Stimulated activated CD4-positive, alpha-beta T cell treated with anti-CD3 and anti-CD28 coated beads, TNF-alpha, amount 100 ng/mL, for 48 hours (primary cell): Measurements from ENCODE around the gene NCKAP5L.
"Not testable (repeated sequence)": the region's sequence is repeated elsewhere in the genome, so short reads cannot be mapped to it uniquely, and the experiment has no call there.

Source experiments
- DNase-seq, 3 donors: peaks; one replicate each; pipeline ENCODE4 v3.0.0-alpha.2; 2020; ENCODE audit warnings: low read depth in 3 of 3

The NCKAP5L gene

DNA sequence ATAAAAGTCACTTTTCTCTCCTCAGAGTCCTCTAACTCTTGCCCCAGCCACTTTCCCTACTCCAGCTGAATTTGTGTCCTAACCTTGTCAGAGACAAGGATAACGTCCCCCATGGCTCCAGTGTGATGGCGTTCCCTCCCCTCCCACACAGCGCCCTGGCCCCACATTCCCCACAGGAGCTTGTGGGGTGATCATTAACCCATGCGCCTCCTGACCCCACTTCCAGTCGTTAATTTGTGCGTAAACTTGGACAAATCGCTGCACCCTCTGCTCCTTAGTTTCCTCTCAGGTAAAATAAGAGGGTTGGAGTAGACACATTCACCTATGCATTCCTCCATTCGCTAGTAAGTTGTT is 37.5 kb upstream of the NCKAP5L start:
- DNase-seq = no peak

DNA sequence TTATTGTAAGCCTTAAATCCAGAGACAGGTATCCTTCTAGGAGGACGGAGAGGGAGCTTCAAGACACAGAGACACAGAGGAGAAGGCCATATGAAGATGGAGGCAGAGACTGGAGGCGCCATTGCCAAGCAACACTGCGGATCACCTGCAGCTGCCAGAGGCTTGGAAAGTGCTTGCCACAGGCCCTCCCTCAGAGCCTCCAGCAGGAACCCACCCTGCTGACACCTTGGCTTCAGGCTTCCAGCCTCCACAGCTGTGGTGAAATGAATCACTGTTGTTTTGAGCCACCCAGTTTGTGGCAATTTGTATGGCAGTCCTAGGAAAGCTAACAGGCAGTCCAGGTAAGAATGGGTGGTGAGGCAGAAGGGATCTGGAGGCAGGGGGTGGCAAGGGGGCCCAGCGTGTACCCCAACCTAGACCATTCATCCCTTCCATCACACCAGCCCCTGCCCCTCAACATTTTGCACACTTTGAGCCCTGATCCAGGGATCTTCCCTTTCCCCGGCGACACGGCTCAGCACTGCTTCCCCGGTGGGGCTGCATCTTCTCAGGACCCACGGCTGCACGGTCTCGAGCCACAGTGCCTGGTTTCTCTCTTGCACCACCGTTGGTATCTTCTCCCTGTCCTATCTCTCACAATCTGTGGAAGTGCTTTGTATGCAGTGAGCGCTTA is 37.0 kb upstream of the NCKAP5L start:
- no peak for DNase-seq

DNA sequence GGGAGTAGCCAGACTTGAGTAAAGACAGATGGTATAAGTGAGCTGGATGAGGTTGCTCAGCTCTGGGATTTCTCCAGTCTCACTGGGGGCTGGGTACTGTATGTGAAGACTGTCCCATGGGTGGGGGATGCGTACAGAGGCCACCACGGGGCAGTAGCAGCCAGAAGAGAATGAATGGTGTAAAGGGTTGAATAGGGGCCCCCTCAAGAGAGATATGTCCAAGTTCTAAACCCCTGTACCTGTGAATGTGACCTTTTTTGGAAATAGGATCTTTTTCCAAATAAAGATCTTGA is 36.5 kb upstream of the NCKAP5L start:
- DNase-seq = no peak

DNA sequence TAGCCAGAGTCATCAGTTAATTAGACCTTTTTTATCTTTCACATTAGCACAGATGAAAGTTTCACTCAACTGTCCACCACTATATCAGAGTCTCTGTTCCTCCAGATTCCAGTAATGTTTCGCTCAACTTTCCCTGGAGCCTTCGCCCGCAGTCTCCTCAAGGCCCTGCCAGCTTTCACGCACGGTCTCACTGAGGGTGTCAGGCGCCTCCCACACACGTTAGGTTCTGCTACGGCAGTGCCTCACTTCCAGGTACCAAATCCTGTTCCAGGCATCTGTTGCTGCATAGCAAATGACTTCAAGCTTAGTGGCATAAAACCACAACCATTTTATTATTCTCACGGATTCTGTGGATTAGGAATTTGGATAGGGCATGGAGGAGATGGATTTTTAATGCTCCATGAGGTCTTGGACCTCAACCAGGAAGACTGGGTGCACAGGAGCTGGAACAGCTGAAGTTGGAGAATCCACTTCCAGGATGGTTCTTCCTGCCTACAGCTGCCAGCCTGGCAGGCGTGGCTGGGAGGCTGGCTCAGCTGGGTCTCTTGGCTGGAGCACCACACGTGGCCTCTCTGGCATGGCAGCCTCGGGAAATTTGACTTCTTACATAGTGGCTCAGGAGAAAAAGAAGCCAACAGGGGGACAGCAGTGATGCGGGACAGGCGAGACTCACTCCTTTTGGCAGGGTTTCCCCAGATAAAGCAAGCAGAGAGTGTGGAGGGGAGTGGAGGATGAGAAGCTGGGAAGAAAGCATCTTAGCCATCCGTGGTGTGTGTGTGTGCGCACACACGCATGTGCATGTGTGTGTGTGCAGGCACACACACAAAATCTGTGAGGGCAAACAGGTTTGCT is 36.0 kb upstream of the NCKAP5L start:
- no peak for DNase-seq

DNA sequence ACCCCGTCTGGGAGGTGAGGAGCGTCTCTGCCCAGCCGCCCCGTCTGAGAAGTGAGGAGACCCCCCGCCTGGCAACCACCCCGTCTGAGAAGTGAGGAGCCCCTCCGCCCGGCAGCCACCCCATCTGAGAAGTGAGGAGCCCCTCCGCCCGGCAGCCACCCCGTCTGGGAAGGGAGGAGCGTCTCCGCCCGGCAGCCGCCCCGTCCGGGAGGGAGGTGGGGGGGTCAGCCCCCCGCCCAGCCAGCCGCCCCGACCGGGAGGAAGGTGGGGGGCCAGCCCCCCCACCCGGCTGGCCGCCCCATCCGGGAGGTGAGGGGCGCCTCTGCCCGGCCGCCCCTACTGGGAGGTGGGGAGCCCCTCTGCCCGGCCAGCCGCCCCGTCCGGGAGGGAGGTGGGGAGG is 32.7 kb upstream of the NCKAP5L start:
- not testable (repeated sequence) for DNase-seq

DNA sequence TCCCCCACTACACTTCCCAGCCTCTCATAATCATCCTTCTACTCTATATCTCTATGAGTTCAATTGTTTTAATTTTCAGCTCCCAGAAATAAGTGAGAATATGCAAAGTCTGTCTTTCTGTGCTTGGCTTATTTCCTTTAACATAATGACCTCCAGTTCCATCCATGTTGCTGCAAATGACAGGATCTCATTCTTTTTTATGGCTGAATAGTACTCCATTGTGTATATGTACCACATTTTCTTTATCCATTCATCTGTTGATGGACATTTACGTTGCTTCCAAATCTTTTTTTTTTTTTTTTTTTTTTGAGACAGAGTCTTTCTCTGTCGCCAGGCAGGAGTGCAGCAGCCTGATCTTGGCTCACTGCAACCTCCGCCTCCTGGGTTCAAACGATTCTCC is 27.7 kb upstream of the NCKAP5L start:
- DNase-seq = not testable (repeated sequence)

DNA sequence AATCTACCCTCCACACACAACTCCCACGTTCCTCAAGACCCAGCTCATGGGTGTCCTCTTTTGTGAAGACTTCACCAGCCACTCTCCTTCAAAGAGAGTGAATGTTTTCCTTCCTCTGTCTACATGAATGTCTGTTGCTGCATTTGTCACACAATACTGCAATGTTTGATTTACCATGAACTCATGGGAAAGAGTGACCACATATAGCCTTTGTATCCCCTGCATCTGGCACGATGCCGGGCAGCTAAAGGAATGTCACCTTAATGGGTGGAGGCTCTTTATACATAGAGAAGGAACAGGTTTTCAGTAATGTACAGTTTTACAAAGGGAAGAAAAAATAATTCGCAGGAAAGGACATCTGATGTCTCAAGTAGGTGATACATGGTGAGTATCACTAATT is 26.8 kb upstream of the NCKAP5L start:
- no peak for DNase-seq

DNA sequence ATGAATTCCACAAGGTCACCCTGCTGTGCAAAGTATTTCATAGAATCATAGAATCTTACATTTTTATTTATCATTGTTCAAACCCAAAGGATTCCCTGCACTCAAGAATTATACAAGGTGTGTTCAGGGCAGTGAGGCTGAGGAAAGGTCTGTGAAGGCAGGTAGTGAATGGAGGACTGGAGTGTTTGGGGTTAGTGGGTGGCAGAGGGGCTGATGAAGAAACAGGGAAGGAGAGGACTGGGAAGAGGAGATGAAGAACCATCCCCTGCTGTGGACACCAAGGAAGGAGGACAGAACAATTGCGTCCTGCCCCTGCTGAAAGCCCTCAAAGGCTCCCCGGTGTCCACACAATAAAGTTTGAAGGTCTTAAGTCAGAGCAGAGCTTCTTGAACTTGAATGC is 25.5 kb upstream of the NCKAP5L start:
- DNase-seq = no peak

DNA sequence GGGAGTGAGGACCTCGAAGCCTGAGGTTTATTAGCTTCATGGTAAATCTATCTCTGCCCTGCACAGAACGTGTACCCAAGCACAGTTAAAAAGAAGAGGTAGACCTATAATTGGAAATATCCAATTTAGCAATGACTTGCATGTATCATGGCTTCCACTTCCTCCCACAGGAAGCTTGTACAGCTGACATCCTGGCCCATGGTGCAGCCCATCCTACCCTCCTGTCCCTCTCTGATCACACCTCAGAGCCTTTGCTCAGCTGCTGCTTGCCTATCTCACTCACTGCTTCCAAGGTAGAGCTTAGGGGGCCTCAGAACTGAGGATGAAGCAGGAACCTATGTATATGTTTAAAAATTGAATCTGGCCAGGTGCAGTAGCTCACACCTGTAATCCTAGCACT is 18.9 kb upstream of the NCKAP5L start:
- DNase-seq = no peak

DNA sequence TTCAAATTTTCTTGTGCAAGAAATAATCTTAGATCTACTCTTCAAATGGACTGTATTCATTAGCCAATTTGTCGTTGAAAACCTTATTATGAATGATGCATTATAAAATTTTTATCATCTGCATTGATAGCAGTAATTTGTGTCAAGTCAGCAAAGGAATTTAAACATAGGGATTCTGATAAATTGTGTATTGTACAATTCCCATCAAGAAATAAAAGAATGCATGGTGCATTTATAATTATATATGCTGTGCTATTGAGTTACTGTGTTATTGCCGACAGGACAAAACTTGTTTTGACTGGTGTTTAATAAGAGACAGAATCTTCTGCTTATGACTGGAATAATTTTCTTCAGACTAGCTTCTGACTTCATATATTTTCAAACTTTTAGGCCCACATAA is 17.8 kb upstream of the NCKAP5L start:
- no peak for DNase-seq

DNA sequence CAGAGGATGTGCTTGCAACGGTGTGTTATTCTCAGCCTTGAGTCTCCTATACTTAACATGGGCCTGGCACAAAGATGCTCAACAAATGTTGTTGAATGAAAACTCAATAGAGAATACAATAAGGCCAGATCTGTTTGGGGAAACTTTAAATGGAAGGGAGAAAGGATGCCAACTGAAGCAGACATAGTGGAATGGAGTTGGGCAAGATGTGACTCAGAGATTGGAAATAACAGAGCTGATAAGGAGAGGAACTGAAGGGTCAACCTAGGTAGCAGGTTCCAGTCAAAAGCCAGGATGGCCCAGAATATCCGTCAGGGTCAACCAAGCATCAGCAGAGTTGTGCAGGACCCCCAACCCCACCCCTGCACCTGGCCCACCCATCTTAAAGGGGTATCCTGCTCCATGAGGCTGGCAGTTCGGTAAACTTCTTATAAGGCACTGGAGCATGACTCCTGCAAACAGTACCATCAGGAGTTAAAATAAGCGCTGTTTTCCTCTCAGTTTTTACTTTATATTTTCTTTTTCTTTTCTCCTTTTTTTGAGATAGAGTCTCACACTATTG is 15.7 kb upstream of the NCKAP5L start:
- DNase-seq = no peak

DNA sequence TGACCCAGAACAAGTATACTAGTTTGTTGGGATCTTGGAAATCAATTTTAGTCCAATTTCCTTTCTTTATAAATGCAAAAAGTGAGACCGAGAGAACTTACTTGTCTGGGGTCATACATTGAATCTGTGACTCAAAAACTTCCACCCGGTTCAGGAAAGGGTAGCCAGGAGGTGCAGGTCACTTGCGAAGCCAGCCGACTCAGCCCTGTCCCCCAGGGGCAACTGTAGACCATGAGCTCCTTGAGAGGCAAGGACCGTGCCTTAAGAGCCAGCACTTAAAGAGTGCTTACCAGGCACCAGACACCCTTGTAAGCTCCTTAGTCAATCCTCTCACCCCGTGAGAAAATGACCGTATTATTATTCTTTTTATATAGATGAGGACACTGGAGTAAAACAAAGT is 15.2 kb upstream of the NCKAP5L start:
- no peak for DNase-seq

DNA sequence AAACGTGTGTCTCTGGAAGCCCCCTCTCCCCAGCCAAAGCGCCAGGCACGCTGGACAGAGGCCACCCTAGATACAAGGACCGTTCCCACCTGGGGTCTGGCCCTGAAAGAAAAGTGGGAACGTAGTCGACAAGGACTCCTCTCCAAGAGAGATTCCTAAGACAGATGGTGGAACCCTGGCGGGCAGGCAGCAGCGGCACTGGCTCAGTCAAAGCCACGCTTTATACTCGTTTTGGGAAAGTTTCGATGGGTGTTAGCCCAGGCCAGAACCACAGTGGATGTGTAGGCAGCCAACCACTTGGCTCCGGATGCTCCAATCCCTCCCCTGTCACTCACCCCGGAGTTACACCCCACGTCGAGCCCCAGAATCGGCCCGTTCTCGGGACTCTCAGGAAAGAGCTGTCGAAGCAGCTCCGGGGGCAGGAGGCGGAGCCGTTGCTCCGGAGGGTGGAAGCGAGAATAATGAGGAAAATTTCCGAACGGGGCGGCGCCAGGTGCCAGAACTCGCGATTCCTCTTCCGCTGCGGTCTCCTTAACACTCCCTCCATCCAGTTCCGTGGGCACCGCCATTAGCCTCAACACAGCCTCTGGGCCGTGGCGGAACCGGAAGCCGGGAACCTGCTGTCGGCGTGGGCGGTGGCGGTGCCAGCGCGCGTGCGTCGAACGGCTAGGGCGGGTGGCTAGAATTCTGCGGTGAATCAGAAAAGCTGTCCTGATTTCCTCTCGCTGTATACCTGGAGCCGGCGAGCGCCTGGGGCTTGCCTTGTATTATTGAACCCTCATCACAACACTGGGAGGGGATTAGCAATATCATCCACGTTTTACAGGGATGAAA is 14.5 kb upstream of the NCKAP5L start, which contains the start of gene BCDIN3D:
BCDIN3D (minus strand) TSS at position 588 of the 834 bp plus-strand sequence; CDS start at position 569, 19 bp downstream.
- DNase-seq = peak; percentile 90 to 93 (median 91)

DNA sequence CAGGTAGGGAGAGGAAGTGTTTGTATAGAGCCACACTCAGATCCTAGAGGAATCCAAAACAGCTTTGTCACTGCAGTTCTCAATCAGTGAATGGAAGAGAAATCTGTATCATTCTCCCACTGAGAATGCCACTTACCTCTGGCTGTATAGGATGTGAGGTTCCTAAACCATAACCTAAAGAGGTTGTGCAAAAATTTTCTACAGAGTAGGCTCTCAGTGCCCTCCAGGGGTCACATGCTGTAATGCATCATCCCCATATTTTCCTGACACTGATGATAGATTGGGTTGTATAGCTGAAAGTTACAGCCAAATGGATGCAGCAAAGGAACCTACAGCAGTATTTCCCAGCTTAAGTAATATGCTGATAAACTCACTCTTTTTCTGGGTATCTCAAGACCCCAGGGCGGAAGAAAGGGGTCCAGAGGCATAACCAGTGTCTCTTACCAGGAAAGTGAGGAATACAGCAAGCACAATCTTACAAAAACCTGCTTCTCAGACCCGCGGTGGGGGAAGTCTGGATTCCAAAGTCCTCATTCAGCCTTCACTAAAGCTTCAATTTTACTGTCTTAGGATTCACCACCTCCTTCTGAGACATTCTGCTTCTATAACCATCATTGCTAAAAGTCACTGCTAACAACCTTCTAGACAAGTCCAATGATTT is 10.9 kb upstream of the NCKAP5L start:
- DNase-seq = no peak

DNA sequence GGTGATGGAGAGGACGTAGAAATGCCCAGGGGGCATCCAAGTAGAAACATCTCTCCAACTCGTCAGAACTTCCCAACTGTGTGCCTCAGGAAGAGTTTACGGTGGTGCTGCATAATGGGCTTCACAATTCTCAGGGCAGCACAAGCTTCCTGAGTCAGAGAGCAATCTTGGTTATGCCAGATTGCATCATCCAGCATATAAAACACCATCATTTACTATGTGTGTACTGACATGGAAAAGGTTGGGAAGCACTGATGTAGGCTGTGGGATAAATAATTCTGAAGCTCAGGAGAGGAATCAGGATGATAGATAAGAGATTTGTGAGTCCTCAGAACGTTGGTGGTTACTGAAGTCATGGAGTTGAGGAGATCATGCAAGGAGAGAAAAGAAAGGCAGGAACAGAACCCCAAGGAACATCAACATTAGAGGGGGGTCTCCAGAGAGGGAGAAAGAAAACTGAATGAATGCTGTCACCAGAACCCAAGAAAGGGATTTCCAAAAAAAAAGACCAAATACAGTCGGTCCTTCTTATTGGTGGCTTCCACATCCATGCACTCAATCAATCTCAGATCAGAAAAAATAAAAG is 4.7 kb upstream of the NCKAP5L start:
- no peak for DNase-seq

DNA sequence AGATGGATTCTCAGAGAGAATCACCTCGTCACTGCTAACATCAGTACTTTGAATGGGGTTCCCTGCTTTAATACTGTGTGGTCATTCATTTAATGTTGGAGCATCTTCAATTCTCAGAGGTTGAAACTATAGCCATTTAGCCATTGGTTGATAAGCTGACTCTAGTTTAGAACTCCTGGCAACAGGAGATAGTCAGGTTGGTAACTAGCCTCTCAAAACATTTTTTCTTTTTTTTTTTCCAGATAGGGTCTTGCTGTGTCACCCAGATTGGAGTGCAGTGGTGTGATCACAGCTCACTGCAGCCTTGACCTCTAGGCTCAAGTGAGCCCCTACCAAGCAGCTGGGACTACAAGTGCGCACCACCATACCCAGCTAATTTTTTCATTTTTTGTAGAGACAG is 3.5 kb upstream of the NCKAP5L start:
- DNase-seq = no peak

DNA sequence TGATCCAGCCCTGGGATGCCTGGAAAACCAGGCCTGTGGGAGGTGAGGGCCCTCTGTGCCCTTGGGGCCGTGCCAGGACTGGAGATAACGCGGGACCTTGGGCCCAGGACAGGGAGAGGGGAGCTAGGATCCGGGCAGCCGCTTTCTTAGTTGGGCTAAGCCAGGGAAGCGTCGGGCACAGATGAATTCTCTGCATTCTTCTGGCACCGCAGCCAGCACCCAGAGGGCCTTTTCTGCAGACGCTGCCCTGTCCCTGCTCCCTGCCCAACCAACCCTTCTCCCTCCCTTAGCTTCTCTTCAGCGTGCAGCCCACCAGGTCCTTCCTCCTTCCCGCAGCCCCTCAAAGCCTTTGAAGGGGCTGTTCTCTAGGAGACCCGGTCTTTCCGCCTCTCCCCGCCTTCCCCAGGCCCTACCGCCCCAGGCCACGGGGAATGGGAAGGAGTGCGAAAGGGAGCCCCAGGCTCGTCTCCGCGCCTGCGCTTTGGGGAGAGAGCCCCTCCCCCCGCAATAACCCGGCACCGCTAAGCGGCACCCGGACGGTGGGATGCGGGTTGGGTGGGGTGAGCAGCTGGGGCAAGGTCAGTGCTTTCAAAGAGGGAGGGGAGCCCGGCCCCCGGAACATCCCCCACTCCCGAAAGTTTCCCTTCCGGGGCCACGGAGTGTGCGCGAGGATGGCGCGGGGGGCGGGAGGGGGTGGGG is 663 bp downstream of the NCKAP5L start:
- DNase-seq = peak in 1 of 3 donors; percentile 14

DNA sequence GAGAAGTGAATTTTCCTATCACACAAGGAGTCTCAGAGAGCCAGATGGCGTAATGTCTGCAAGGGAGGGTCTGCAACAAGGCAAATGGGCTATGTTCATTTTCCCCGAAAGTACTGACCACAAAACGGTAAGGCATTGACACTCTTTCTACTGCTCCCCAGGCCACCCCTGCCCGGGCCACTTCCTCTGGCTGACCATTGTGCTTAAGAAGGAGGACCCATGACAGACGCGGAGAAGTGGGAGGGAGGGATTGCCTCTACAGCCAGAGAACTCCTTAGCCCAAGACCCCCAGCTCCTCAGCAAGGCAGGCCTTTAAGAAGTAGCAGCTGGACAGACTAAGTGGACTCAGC is 1.2 kb downstream of the NCKAP5L start:
- DNase-seq = no peak

DNA sequence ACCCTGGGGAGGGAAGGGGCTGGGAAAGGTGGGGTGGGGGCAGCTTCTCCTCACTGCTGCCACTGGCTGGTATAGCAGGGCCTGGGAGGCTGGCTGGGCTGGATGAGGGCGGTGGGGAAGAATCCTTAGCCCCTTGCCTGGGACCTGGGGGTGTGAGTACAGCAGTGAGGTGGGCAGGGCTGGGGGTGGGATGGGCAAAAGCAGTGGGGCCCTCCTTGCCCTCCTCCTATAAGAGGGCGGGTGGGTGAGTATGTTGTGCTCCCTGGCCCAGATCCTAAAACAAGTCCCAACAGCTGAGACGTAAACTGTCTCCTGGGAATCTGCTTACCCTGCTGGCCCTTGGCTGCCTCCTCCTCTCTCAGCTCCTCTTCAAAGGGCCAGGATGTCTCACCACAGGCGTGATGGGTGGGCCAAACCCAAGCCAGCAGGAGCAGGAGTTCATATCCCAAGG is 2.2 kb downstream of the NCKAP5L start:
- DNase-seq = no peak

DNA sequence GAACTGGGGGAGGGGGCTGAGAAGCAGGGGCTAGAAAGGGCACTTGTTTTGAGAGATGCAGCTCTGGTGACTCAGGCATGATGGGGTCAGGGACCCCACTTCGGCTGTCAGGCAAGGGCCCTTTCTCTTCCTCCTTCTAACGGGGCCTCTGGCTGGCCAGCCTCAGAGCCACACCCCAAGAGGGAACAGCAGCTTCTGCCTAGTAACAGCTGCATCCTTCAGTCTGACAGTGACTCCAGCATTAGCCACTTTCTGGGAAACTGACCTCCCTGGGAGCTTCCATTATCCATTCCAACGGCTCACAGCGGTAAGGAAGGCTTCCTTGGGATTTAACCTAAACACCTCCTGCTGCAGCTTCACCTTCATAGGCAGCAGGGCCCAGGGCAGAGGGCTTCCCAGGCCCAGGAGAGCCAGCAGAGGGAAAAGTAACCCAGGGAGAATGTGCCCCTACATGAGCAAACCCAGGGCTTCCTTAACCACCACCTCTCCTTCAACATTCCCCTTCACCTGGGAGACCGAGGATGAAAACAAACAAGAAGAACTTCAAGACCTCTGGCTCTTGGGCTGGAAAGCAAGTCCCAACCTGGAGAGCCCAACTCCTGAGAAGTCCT is 2.7 kb downstream of the NCKAP5L start:
- no peak for DNase-seq
